ENCODE measurements around the gene TRMT2A.

Gene TRMT2A

GRCh38 chr22:20146777-20147176 lies 29.8 kb upstream of the TRMT2A start:
- H3K9me3 ChIP-seq (ENCODE audit: insufficient read depth, low read depth, low read length), result no peaks in the 10 kb centered on the region
- H3K4me3 ChIP-seq (ENCODE audit: low read length), result no peak overlapping the region
- H3K36me3 ChIP-seq (ENCODE audit: insufficient read depth, low read depth, low read length), result no peaks in the 10 kb centered on the region
- H3K4me1 ChIP-seq (ENCODE audit: insufficient read depth, low read length), result no peaks in the 10 kb centered on the region
- no peak overlapping the region for H3K27ac ChIP-seq (ENCODE audit: low read length)
- H3K9ac ChIP-seq (ENCODE audit: low read depth, low read length), result no peak overlapping the region
- no peaks in the 10 kb centered on the region for H3K27me3 ChIP-seq (ENCODE audit: insufficient read depth, low read length)

- H3K9ac ChIP-seq (ENCODE audit: low read depth, low read length), result no peak overlapping the region
Measured at GRCh38 chr22:20145832-20146223, 28.8 kb upstream of the TRMT2A start.

GRCh38 chr22:20145206-20145831 lies 28.3 kb upstream of the TRMT2A start:
- H3K27ac ChIP-seq (ENCODE audit: low read length), result no peak overlapping the region
- no peak overlapping the region for H3K4me3 ChIP-seq (ENCODE audit: low read length)

More at GRCh38 chr22:20145832-20146223, 28.8 kb upstream of the TRMT2A start:
- Histone ChIP-seq H3K36me3 (ENCODE audit: insufficient read depth, low read depth, low read length) (no peaks in the 10 kb centered on the region), H3K4me1 (ENCODE audit: insufficient read depth, low read length) (no peaks in the 10 kb centered on the region), H3K4me3 (ENCODE audit: low read length) (no peak overlapping the region), H3K27me3 (ENCODE audit: insufficient read depth, low read length) (no peaks in the 10 kb centered on the region), H3K27ac (ENCODE audit: low read length) (no peak overlapping the region), H3K9me3 (ENCODE audit: insufficient read depth, low read depth, low read length) (no peaks in the 10 kb centered on the region)

GRCh38 chr22:20143883-20144665 lies 27.0 kb upstream of the TRMT2A start:
- no peak overlapping the region for H3K4me3 ChIP-seq (ENCODE audit: low read length)
- no peaks in the 10 kb centered on the region for H3K9me3 ChIP-seq (ENCODE audit: insufficient read depth, low read depth, low read length)
- no peaks in the 10 kb centered on the region for H3K36me3 ChIP-seq (ENCODE audit: insufficient read depth, low read depth, low read length)
- no peak overlapping the region for H3K27ac ChIP-seq (ENCODE audit: low read length)
- H3K9ac ChIP-seq (ENCODE audit: low read depth, low read length), result no peak overlapping the region
- H3K27me3 ChIP-seq (ENCODE audit: insufficient read depth, low read length), result no peaks in the 10 kb centered on the region
- no peaks in the 10 kb centered on the region for H3K4me1 ChIP-seq (ENCODE audit: insufficient read depth, low read length)

More at GRCh38 chr22:20145206-20145831, 28.3 kb upstream of the TRMT2A start:
- H3K9me3 ChIP-seq (ENCODE audit: insufficient read depth, low read depth, low read length), result no peaks in the 10 kb centered on the region
- H3K36me3 ChIP-seq (ENCODE audit: insufficient read depth, low read depth, low read length), result no peaks in the 10 kb centered on the region
- H3K9ac ChIP-seq (ENCODE audit: low read depth, low read length), result no peak overlapping the region
- H3K4me1 ChIP-seq (ENCODE audit: insufficient read depth, low read length), result no peaks in the 10 kb centered on the region
- no peaks in the 10 kb centered on the region for H3K27me3 ChIP-seq (ENCODE audit: insufficient read depth, low read length)

GRCh38 chr22:20142711-20143621 lies 25.9 kb upstream of the TRMT2A start:
- H3K9me3 ChIP-seq (ENCODE audit: insufficient read depth, low read depth, low read length), result no peaks in the 10 kb centered on the region
- H3K9ac ChIP-seq (ENCODE audit: low read depth, low read length), result no peak overlapping the region
- no peaks in the 10 kb centered on the region for H3K27me3 ChIP-seq (ENCODE audit: insufficient read depth, low read length)
- no peak overlapping the region for H3K27ac ChIP-seq (ENCODE audit: low read length)
- no peaks in the 10 kb centered on the region for H3K36me3 ChIP-seq (ENCODE audit: insufficient read depth, low read depth, low read length)
- no peaks in the 10 kb centered on the region for H3K4me1 ChIP-seq (ENCODE audit: insufficient read depth, low read length)
- H3K4me3 ChIP-seq (ENCODE audit: low read length), result no peak overlapping the region

GRCh38 chr22:20141186-20142077 lies 24.4 kb upstream of the TRMT2A start:
- Histone ChIP-seq H3K36me3 (ENCODE audit: insufficient read depth, low read depth, low read length) (no peaks in the 10 kb centered on the region), H3K4me1 (ENCODE audit: insufficient read depth, low read length) (no peaks in the 10 kb centered on the region), H3K4me3 (ENCODE audit: low read length) (no peak overlapping the region), H3K27ac (ENCODE audit: low read length) (no peak overlapping the region), H3K9me3 (ENCODE audit: insufficient read depth, low read depth, low read length) (no peaks in the 10 kb centered on the region), H3K9ac (ENCODE audit: low read depth, low read length) (no peak overlapping the region), H3K27me3 (ENCODE audit: insufficient read depth, low read length) (no peaks in the 10 kb centered on the region)

GRCh38 chr22:20140521-20140964 lies 23.5 kb upstream of the TRMT2A start:
- no peaks in the 10 kb centered on the region for H3K36me3 ChIP-seq (ENCODE audit: insufficient read depth, low read depth, low read length)
- no peaks in the 10 kb centered on the region for H3K27me3 ChIP-seq (ENCODE audit: insufficient read depth, low read length)
- no peak overlapping the region for H3K27ac ChIP-seq (ENCODE audit: low read length)
- H3K4me3 ChIP-seq (ENCODE audit: low read length), result no peak overlapping the region
- H3K4me1 ChIP-seq (ENCODE audit: insufficient read depth, low read length), result no peaks in the 10 kb centered on the region
- H3K9ac ChIP-seq (ENCODE audit: low read depth, low read length), result no peak overlapping the region
- no peaks in the 10 kb centered on the region for H3K9me3 ChIP-seq (ENCODE audit: insufficient read depth, low read depth, low read length)

- H3K27me3 ChIP-seq (ENCODE audit: insufficient read depth, low read length), result no peaks in the 10 kb centered on the region
Measured at GRCh38 chr22:20140107-20140445, 23.1 kb upstream of the TRMT2A start.

GRCh38 chr22:20139391-20140106 lies 22.5 kb upstream of the TRMT2A start:
- Histone ChIP-seq H3K4me1 (ENCODE audit: insufficient read depth, low read length) (no peaks in the 10 kb centered on the region), H3K9ac (ENCODE audit: low read depth, low read length) (no peak overlapping the region), H3K4me3 (ENCODE audit: low read length) (no peak overlapping the region), H3K27me3 (ENCODE audit: insufficient read depth, low read length) (no peaks in the 10 kb centered on the region), H3K36me3 (ENCODE audit: insufficient read depth, low read depth, low read length) (no peaks in the 10 kb centered on the region), H3K9me3 (ENCODE audit: insufficient read depth, low read depth, low read length) (no peaks in the 10 kb centered on the region), H3K27ac (ENCODE audit: low read length) (no peak overlapping the region)

More at GRCh38 chr22:20140107-20140445, 23.1 kb upstream of the TRMT2A start:
- H3K4me1 ChIP-seq (ENCODE audit: insufficient read depth, low read length), result no peaks in the 10 kb centered on the region
- H3K4me3 ChIP-seq (ENCODE audit: low read length), result no peak overlapping the region
- no peaks in the 10 kb centered on the region for H3K9me3 ChIP-seq (ENCODE audit: insufficient read depth, low read depth, low read length)
- H3K27ac ChIP-seq (ENCODE audit: low read length), result no peak overlapping the region
- no peaks in the 10 kb centered on the region for H3K36me3 ChIP-seq (ENCODE audit: insufficient read depth, low read depth, low read length)
- no peak overlapping the region for H3K9ac ChIP-seq (ENCODE audit: low read depth, low read length)

- H3K36me3 ChIP-seq (ENCODE audit: insufficient read depth, low read depth, low read length), result no peaks in the 10 kb centered on the region
- no peaks in the 10 kb centered on the region for H3K4me1 ChIP-seq (ENCODE audit: insufficient read depth, low read length)
- no peak overlapping the region for H3K9ac ChIP-seq (ENCODE audit: low read depth, low read length)
- no peak overlapping the region for H3K27ac ChIP-seq (ENCODE audit: low read length)
- no peaks in the 10 kb centered on the region for H3K27me3 ChIP-seq (ENCODE audit: insufficient read depth, low read length)
- H3K9me3 ChIP-seq (ENCODE audit: insufficient read depth, low read depth, low read length), result no peaks in the 10 kb centered on the region
- H3K4me3 ChIP-seq (ENCODE audit: low read length), result no peak overlapping the region
Measured at GRCh38 chr22:20138868-20139267, 21.8 kb upstream of the TRMT2A start.
